Measurements from ENCODE around the gene TC2N. TPM values are rescaled to one million over a fixed set of nuclear protein-coding genes. Genes with fewer than 3 reads are reported as not detected.
"Not testable (repeated sequence)": the region's sequence is repeated elsewhere in the genome, so short reads cannot be mapped to it uniquely, and the experiment has no call there.

TC2N gene
- polyA plus RNA-seq, 4 donors, result 12.0 to 19.8 (median 13.6) TPM

GRCh38 chr14:91870890-91871289 lies 3.6 kb upstream of the TC2N start:
- no peak for DNase-seq (ENCODE audit: low read depth in 4 of 4, low spot score in 3 of 4)

- DNase-seq (ENCODE audit: low read depth in 4 of 4, low spot score in 3 of 4), result no peak
These were observed 2.7 kb upstream of the TC2N start for GRCh38 chr14:91870001-91870400.

GRCh38 chr14:91869556-91869955 lies 2.2 kb upstream of the TC2N start:
- DNase-seq (ENCODE audit: low read depth in 4 of 4, low spot score in 3 of 4), result no peak

DNA sequence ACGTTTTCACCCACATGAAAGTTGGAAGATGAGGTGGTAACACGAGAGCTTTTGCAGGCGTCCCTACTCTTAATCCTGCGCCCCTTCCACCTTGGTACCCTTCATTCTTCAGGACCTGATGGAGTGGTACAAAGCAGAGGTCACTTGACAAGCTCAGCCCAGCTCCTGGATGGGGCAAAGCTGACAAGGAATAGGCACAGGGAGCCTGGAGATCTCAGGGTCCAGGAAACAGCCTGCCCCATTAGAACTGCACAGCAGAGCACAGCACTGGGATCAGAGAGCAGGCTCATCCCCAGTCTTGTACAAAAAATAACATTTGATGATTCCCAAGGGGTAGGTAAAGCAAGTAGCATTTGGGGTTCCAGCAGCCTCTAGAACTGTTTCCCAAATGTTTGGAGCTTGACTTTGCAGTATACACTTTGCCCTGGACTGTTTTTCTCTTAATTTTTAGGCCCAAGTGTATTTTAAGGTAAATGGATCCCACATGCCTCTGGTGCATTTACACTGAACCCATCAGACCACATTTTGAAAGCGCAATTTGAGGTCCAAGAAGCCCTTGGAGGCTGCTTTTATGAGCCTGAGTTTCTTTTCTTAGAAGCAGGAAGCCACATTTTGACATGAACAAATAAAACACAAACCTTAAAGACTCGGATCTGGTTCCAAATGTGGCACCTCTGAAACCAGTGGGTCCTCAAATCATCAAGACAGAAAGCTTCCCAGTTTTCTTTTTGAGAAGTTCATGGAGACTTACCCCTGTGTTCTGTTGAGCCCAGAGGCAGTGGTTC lies 633 bp downstream of the TC2N start:
- no peak for DNase-seq (ENCODE audit: low read depth in 4 of 4, low spot score in 3 of 4)

DNA sequence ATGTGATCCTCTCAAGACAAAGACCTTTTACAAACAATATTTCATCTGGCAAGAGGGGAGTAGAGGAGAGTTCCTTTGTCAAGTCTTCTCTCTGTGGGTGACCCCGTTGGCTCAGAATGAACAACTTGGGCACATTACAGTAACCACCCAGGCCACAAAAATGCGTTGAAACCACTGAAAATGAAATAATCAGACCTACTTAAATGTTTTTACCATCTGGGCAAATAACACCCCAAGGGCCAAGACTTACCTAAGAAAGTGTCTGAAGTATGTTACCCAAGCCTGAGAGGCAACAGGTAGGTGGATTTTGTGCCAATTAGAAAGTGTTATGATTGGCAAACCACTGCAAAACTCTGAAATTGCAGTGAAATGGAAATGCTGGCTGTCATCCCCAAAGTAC lies 1.3 kb downstream of the TC2N start:
- no peak for DNase-seq (ENCODE audit: low read depth in 4 of 4, low spot score in 3 of 4)

- no peak for DNase-seq (ENCODE audit: low read depth in 4 of 4, low spot score in 3 of 4)
These were observed 4.9 kb downstream of the TC2N start for GRCh38 chr14:91862417-91862816.

- DNase-seq (ENCODE audit: low read depth in 4 of 4, low spot score in 3 of 4), result no peak
These were observed 6.2 kb downstream of the TC2N start for GRCh38 chr14:91861091-91861490.

- no peak for DNase-seq (ENCODE audit: low read depth in 4 of 4, low spot score in 3 of 4)
These were observed 7.1 kb downstream of the TC2N start for GRCh38 chr14:91860238-91860637.

GRCh38 chr14:91858536-91859275 lies 8.6 kb downstream of the TC2N start:
- DNase-seq (ENCODE audit: low read depth in 4 of 4, low spot score in 3 of 4), result no peak

GRCh38 chr14:91857614-91858013 lies 9.7 kb downstream of the TC2N start:
- DNase-seq (ENCODE audit: low read depth in 4 of 4, low spot score in 3 of 4), result no peak

DNA sequence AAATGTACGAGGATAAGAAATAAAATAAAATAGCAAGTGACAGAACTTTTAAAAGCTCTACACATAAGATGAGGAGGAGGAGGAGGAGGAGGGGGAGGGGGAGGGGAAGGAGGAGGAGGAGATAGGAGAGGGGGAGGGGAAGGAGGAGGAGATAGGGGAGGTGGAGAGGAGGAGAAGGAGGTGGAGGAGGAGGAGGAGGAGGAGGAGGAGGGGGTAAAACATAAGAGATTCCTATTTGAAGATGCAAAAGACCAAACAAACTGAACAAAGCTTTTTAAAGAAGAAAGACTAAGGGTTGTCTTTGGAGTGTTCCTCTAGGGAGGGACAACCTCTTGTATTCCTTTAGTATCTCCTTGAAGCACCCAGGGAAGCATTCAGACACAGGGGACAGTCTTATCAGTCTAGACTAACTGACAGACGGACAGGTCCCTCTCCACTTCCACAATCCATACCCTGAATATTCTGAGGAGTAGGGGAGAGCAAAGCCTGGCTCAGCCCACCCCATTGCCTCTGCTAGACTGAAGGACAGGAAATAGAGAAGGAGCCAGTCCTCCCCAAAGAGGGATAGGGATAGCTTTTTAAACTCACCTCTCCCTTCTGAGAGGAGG lies 12.9 kb downstream of the TC2N start:
- DNase-seq (ENCODE audit: low read depth in 4 of 4, low spot score in 3 of 4), result no peak

GRCh38 chr14:91851563-91851962 lies 15.8 kb downstream of the TC2N start:
- DNase-seq (ENCODE audit: low read depth in 4 of 4, low spot score in 3 of 4), result no peak

DNA sequence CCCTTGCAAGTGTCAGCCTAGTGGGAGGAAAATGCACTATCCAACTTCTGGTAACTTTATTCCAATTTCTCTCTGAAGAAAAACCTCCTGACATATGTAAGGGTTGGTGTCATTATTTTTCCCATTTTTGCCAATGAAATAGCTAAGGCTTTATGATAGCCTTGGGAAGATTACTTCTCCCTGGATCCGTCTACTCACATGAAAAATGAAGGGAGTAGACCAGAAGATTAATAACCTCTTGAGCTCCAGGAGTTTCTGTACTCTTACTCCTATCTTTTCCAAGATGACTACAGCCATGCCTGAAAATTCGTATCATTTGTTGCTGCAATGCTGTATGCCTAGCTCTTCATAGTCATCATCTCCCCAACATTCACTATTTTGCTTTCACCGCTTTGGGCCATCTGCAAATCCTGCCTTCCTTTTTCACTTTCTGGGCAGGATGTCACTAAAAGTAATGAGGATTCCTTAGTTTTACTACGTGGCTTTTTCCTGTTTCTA lies 18.8 kb downstream of the TC2N start:
- DNase-seq (ENCODE audit: low read depth in 4 of 4, low spot score in 3 of 4), result no peak

- no peak for DNase-seq (ENCODE audit: low read depth in 4 of 4, low spot score in 3 of 4)
These were observed 19.6 kb downstream of the TC2N start for GRCh38 chr14:91847693-91848092.

- DNase-seq (ENCODE audit: low read depth in 4 of 4, low spot score in 3 of 4), result no peak
These were observed 21.7 kb downstream of the TC2N start for GRCh38 chr14:91845652-91846051.

DNA sequence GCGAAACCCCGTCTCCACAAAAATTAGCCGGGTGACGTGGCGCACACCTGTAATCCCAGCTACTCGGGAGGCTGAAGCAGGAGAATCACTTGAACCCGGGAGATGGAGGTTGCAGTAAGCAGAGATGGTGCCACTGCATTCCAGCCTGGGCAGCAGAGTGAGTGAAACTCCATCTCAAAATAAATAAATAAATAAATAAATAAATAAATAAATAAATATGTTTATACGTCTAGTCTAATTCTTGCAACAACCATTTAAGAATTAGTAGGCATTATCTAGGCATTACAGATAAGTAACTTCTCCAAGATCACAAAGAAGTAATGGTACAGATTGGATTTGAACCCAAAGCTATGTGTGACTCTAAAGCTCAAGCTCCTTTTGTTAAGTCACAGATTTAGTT lies 22.3 kb downstream of the TC2N start:
- not testable (repeated sequence) for DNase-seq (ENCODE audit: low read depth in 4 of 4, low spot score in 3 of 4)

- DNase-seq (ENCODE audit: low read depth in 4 of 4, low spot score in 3 of 4), result no peak
These were observed 23.3 kb downstream of the TC2N start for GRCh38 chr14:91844029-91844428.

DNA sequence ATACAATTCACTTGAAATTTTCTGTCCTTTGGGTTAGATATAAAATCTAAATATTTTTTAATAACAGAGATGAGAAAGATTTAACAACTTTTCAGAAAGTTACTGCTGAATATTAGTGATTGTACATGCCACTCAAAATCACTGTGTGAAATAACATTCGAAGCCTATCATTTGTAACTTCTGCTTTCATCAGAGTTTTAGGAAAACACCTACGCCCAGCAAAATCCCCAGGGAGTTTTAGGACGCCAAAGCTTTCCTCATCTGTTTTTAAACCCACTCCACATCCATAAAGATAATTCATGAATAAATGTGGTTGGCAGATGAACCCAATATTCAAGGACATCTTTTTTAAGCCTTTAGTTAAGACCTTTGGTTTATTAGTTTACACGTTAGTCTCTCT lies 23.9 kb downstream of the TC2N start:
- DNase-seq (ENCODE audit: low read depth in 4 of 4, low spot score in 3 of 4), result no peak

DNA sequence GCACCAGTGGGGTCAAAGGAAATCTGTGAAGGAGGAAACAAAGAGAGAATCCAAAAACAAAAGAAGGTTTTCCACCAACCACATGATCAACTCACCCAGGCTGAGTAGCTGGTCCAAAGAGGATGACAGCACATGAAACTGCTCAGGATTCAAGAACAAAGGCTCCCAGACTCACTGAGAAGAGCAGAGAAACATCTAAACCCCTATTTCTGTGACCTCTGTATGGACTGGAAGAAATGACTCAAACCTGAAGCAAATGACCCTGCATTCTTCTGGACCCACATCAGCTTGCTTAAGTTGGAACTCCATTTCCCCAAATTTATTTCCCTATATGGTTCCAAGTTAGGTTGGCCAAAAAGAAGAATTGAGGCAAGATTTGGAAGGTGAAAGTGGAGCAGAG lies 26.3 kb downstream of the TC2N start:
- no peak for DNase-seq (ENCODE audit: low read depth in 4 of 4, low spot score in 3 of 4)

DNA sequence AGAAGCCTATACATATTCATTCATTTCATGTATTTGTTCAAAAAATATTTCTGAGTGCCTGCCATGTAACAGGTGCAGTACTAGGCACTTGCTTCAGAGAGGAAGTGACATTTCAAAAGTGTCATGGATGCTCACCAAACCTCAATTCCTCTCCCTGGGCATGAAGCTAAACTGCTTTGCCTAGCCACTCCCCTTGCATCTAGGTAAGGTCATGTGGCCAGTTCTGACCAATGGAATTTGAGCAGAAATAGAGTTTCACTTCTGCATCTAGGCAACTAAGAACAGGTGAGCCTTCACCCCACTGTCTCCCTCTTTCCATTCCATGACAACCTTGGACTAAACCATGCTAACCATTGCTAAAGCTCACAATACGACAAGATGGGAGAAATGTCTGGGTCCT lies 27.6 kb downstream of the TC2N start:
- DNase-seq (ENCODE audit: low read depth in 4 of 4, low spot score in 3 of 4), result no peak

DNA sequence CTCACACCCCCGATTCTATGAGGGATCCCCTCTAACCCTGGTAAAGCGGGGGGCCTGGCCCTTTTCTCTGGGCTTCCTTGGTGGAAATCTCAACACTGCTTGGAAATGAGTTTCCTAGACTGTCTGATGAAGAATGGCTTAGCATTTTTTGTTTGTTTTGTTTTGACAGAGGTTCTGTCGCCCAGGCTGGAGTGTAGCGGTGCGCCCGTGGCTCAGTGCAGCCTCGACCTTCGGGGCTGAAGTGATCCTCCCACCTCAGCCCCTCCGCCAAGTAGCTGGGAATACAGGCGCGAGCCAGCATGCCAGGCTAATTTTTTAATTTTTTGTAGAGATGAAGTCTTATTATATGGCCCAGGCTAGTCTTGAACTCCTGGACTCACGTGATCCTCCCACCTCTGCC lies 30.3 kb downstream of the TC2N start:
- DNase-seq (ENCODE audit: low read depth in 4 of 4, low spot score in 3 of 4), result no peak
